ENCODE data around the gene PNMA3. TPM values are rescaled to one million over a fixed set of nuclear protein-coding genes. Genes with fewer than 3 reads are reported as not detected.
"Not testable (repeated sequence)": the region's sequence is repeated elsewhere in the genome, so short reads cannot be mapped to it uniquely, and the experiment has no call there.

Gene PNMA3
- total RNA-seq, 1 donor from 2014 or later, result 0.98 TPM

- H3K4me3 Mint-ChIP-seq (ENCODE audit: low read depth); H3K27me3 Mint-ChIP-seq (ENCODE audit: low read depth); H3K36me3 Mint-ChIP-seq (ENCODE audit: low read depth); DNase-seq (ENCODE audit: low spot score); H3K9me3 Mint-ChIP-seq; intact Hi-C loops (cut with micrococcal nuclease); H3K4me1 Mint-ChIP-seq (ENCODE audit: low read depth); H3K27ac Mint-ChIP-seq: not testable (repeated sequence)
These were observed 21.3 kb downstream of the PNMA3 start for GRCh38 chrX:153077437-153078135.

- H3K36me3 Mint-ChIP-seq (ENCODE audit: low read depth); H3K4me3 Mint-ChIP-seq (ENCODE audit: low read depth); DNase-seq (ENCODE audit: low spot score); H3K4me1 Mint-ChIP-seq (ENCODE audit: low read depth); H3K27ac Mint-ChIP-seq; H3K27me3 Mint-ChIP-seq (ENCODE audit: low read depth); H3K9me3 Mint-ChIP-seq; intact Hi-C loops (cut with micrococcal nuclease): not testable (repeated sequence)
These were observed 27.1 kb downstream of the PNMA3 start for GRCh38 chrX:153083238-153083923.

GRCh38 chrX:153102418-153102817 is 46.1 kb downstream of the PNMA3 start:
- Mint-ChIP-seq H3K36me3 (ENCODE audit: low read depth) (no peaks in the 10 kb centered on the region), H3K4me3 (ENCODE audit: low read depth) (no peak overlapping the region), H3K27ac (no peak overlapping the region), H3K9me3 (peaks cover 18% of the 10 kb centered on the region), H3K4me1 (ENCODE audit: low read depth) (peaks cover 4% of the 10 kb centered on the region), H3K27me3 (ENCODE audit: low read depth) (no peaks in the 10 kb centered on the region)
- DNase-seq (ENCODE audit: low spot score), result no peak
- intact Hi-C loops (cut with micrococcal nuclease), result no loop called here

- H3K27me3 Mint-ChIP-seq (ENCODE audit: low read depth); H3K27ac Mint-ChIP-seq; H3K4me3 Mint-ChIP-seq (ENCODE audit: low read depth); DNase-seq (ENCODE audit: low spot score); intact Hi-C loops (cut with micrococcal nuclease); H3K36me3 Mint-ChIP-seq (ENCODE audit: low read depth); H3K4me1 Mint-ChIP-seq (ENCODE audit: low read depth): not testable (repeated sequence)
- peaks cover 18% of the 10 kb centered on the region for H3K9me3 Mint-ChIP-seq
These were observed 48.7 kb downstream of the PNMA3 start for GRCh38 chrX:153104959-153105358.

GRCh38 chrX:153106092-153106801 is 50.0 kb downstream of the PNMA3 start:
- H3K4me3 Mint-ChIP-seq (ENCODE audit: low read depth); H3K27ac Mint-ChIP-seq; intact Hi-C loops (cut with micrococcal nuclease); H3K27me3 Mint-ChIP-seq (ENCODE audit: low read depth); H3K36me3 Mint-ChIP-seq (ENCODE audit: low read depth); H3K4me1 Mint-ChIP-seq (ENCODE audit: low read depth); DNase-seq (ENCODE audit: low spot score): not testable (repeated sequence)
- peaks cover 18% of the 10 kb centered on the region for H3K9me3 Mint-ChIP-seq

Other genes starting within 250 kb of the PNMA3 start
- gene CETN2, start 225.7 kb upstream of the PNMA3 start, total RNA-seq, result 9.9 and 11.3 TPM in 2 replicates
- gene NSDHL, start 225.4 kb upstream of the PNMA3 start, total RNA-seq, result 25.9 and 26.7 TPM in 2 replicates
- 0.68 and 0.83 TPM in 2 replicates for gene ZNF185, start 158.4 kb upstream of the PNMA3 start, total RNA-seq
- not detected in 2 replicates for gene PNMA5, start 62.4 kb upstream of the PNMA3 start, total RNA-seq
- 0.87 and 1.5 TPM in 2 replicates for gene PNMA6A, start 16.0 kb downstream of the PNMA3 start, total RNA-seq
- not detected in 2 replicates for gene MAGEA1, start 122.8 kb downstream of the PNMA3 start, total RNA-seq